Neural progenitor cell (in vitro differentiated cells): ENCODE results near the gene BSDC1.

Experiments used
- CTCF ChIP-seq: fragments of 200-600 bp; sonication (generic); IDR thresholded peaks from 2 replicates; pipeline ENCODE4 v1.5.1; 2017; ENCODE audit warnings: antibody characterized with exemption, mild to moderate bottlenecking
- EZH2 ChIP-seq: fragments of 200-600 bp; sonication (generic); IDR thresholded peaks from 2 replicates; pipeline ENCODE4 v1.6.1; 2017; ENCODE audit warnings: antibody characterized with exemption, mild to moderate bottlenecking, moderate library complexity

- TF ChIP-seq CTCF, result no peak
- no peak for TF ChIP-seq EZH2
These were observed 16.6 kb downstream of the BSDC1 start for GRCh38 chr1:32377541-32378220.
